ENCODE results near the gene DEFB118.
"Not testable (repeated sequence)": the region's sequence is repeated elsewhere in the genome, so short reads cannot be mapped to it uniquely, and the experiment has no call there.

Gene DEFB118, protein sequence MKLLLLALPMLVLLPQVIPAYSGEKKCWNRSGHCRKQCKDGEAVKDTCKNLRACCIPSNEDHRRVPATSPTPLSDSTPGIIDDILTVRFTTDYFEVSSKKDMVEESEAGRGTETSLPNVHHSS

GRCh38 chr20:31368301-31368700 lies at the start of gene DEFB118:
Gene DEFB118, plus strand, starts transcription at chr20:31368601. Its CDS starts 50 bp downstream, at chr20:31368651.
- DNase-seq (ENCODE audit: low read depth in 2 of 2, low spot score in 1 of 2): no peak

DNA sequence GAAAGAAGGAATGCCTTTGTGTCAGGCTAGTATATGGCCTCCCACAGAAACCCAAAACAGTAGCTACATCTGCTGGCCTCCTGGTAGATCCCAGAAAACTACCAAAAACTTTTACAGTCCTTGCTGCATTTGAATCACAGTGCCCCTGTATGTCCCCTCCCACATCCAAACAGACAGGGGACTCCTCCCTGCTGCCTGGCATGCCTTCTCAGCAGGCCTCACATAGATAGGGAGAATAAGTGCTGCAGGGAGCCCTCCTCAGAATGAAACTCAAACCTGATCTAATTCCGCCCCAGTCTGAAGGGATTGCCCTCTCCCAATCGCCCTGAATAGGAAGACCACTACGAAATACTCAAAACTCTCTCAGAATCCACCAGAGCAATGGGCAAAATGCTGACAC lies 45.9 kb upstream of the DEFB118 start:
- DNase-seq (ENCODE audit: low read depth in 2 of 2, low spot score in 1 of 2): no peak

- DNase-seq (ENCODE audit: low read depth in 2 of 2, low spot score in 1 of 2): no peak
Observed at GRCh38 chr20:31330893-31331292, 37.5 kb upstream of the DEFB118 start.

- no peak for DNase-seq (ENCODE audit: low read depth in 2 of 2, low spot score in 1 of 2)
Observed at GRCh38 chr20:31341470-31341869, 26.9 kb upstream of the DEFB118 start.

GRCh38 chr20:31355981-31356380 lies 12.4 kb upstream of the DEFB118 start:
- no peak for DNase-seq (ENCODE audit: low read depth in 2 of 2, low spot score in 1 of 2)

DNA sequence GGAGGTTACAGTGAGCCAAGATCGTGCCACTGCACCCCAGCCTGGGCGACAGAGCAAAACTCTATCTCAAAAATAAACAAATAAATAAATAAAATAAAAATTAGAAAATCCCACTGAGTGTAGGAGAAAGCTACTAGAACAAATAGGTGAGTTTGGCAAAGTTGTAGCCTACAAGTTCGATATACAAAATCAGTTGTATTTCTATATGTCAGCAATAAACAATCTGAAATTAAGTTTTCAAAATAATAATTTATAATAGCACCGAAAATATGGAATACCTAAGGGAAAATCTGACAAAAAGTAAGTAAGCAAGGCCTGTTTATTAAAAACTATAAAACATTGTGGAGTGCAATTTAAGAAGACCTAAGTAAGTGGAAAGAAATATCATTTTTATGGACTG lies 5.1 kb upstream of the DEFB118 start:
- DNase-seq (ENCODE audit: low read depth in 2 of 2, low spot score in 1 of 2): no peak

- not testable (repeated sequence) for DNase-seq (ENCODE audit: low read depth in 2 of 2, low spot score in 1 of 2)
Observed at GRCh38 chr20:31364272-31364671, 4.1 kb upstream of the DEFB118 start.

- DNase-seq (ENCODE audit: low read depth in 2 of 2, low spot score in 1 of 2): no peak
Observed at GRCh38 chr20:31374346-31374745, 5.9 kb downstream of the DEFB118 start.

DNA sequence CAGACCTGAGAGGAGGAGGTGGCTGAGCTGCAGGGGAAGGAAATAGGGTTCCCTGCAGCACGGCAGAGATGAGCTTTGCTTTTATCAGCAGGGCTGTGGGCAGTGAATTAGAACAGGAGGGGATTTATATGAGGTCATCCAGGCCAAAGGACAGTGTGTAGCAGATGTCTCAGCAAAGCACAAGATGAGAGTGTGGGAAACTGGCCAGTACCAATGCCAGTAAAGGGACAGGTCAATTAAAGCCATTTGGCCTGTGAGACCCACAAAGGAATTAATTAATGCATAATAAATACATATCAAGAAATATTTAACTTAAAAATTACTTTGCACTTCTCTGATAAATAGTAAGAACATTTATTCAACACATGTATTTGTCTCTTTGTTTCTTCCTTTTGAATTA lies 22.1 kb downstream of the DEFB118 start, which contains the start of gene DEFB119:
Gene DEFB119, minus strand, starts transcription at position 101 of the 400 bp plus-strand sequence. CDS start 107 bp downstream, outside the sequence.
- no peak for DNase-seq (ENCODE audit: low read depth in 2 of 2, low spot score in 1 of 2)

- DNase-seq (ENCODE audit: low read depth in 2 of 2, low spot score in 1 of 2): no peak
Observed at GRCh38 chr20:31392836-31393235, 24.4 kb downstream of the DEFB118 start.

- DNase-seq (ENCODE audit: low read depth in 2 of 2, low spot score in 1 of 2): no peak
Observed at GRCh38 chr20:31394900-31395299, 26.5 kb downstream of the DEFB118 start.

GRCh38 chr20:31403886-31404285 lies 35.5 kb downstream of the DEFB118 start:
- no peak for DNase-seq (ENCODE audit: low read depth in 2 of 2, low spot score in 1 of 2)

DNA sequence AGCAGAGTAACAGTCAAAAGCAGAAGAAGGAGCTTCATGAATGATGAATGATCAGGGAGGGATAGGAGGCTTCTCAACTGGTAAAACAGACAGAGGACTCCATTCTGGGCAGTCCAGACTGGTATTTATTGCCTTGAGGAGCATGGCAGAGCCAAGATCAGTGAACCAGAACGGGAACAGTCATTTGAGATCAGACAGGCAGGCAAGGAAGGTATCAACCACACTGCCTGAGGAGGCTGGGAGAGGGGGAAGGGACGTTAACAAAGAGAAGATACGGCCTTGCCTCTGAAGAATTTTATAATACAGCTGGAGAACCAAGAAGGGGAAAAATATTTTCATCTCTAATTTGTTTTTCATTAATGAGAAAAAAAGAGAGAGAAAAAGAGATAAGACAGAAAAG lies 37.7 kb downstream of the DEFB118 start, which contains the start of gene DEFB121:
Gene DEFB121, minus strand, starts transcription at position 101 of the 400 bp plus-strand sequence. Its CDS starts 63 bp downstream, at position 38.
- no peak for DNase-seq (ENCODE audit: low read depth in 2 of 2, low spot score in 1 of 2)

DNA sequence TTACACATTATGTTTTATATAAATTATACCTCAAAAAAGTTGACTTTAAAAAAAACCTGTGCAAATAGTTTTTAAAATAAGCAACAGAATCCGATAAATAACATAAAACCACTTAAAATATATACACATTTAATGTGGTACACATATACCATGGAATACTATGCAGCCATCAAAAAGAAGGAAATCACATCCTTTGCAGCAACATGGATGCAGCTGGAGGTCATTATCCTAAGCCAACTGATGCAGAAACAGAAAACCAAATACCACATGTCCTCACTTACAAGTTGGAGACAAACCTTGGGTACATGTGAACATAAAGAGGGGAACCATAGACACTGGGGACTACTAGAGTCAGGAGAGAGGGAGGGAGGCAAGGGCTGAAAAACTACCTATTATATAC lies 41.6 kb downstream of the DEFB118 start:
- no peak for DNase-seq (ENCODE audit: low read depth in 2 of 2, low spot score in 1 of 2)

DNA sequence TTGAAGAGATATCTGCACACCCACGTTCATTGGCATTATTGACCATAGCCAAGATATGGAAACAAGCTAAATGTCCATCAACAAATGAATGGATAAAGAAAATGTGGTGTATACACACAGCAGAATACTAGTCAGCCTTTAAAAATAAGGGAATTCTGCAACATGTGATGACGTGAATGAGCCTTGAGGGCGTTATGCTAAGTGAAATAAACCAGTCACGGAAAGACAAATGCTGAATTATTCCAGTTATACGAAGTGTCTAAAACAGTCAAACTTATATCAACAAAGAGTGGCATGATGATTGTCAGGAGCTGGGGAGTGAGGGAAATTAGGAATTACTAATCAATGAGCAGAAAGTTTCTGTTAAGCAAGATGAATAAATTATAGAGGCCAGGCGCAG lies 46.0 kb downstream of the DEFB118 start:
- no peak for DNase-seq (ENCODE audit: low read depth in 2 of 2, low spot score in 1 of 2)

GRCh38 chr20:31415653-31416052 lies 47.3 kb downstream of the DEFB118 start:
- DNase-seq (ENCODE audit: low read depth in 2 of 2, low spot score in 1 of 2): no peak

DNA sequence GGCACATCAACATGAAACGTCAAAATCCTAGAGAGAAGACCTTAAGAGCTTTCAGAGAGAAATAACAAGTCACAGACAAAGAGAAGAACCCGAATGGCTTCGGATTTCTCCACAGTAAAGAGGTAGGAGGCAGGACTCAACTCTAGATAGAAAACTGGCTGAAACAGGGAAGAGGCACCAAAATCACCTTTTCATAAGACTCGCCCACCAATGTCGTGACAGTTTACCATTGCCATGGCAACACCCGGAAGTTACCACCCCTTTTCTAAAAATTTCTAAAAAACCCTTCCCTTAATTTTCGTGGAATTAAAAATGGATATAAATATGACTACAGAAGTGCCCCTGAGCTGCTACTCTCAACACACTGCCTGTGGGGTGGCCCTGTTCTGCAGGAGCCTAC lies 49.9 kb downstream of the DEFB118 start:
- DNase-seq (ENCODE audit: low read depth in 2 of 2, low spot score in 1 of 2): no peak

All from stimulated activated CD8-positive, alpha-beta memory T cell treated with anti-CD3 and anti-CD28 coated beads, Interleukin-4, amount 100 ng/mL, for 1 hour (primary cell).